HG03045 (cell line): ENCODE data around the gene GLS.
"Not testable (repeated sequence)": the region's sequence is repeated elsewhere in the genome, so short reads cannot be mapped to it uniquely, and the experiment has no call there.

Experiments
- ATAC-seq: cut with Tn5 transposase; IDR thresholded peaks from one replicate; pipeline ENCODE4 v1.9.1; 2021; ENCODE audit warnings: mild to moderate bottlenecking, moderate library complexity; ENCODE audit not compliant: unreplicated experiment

The GLS gene

DNA sequence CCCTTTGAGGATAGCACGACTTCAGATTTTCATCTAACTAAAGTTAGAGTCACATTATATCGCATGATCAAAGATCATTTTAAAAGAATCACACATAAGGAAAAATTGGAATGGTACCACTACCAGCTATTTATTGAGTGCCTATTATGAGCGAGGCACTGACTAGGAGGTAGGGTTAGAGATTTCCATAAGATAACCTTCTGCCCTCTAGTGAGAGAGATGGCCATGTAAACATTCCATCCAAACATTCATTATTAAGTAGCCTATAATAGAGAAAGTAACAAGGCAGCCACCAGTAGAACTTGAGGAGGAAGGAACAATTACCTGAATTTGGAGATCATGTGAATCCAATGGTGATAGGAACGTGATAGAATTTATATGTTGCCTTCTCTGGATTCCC is 25.4 kb upstream of the GLS start:
- no peak for ATAC-seq

DNA sequence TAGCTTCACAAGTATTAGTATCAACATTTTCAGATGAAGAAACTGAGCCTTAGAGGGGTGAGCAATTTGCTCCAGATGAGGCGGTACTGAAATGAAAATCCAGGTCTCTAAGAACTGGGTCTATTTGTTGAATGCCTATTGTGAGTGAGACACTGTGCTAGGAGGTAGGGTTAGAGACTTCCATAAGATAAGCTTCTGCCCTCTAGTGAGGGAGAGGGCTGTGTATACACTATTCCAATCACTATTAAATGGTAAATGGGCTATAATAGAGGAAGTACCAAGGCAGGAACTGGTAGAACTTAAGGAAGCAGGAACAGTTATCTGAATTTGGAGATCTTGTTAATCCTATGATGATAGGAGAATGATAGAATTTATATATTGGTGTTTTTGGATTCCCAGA is 23.6 kb upstream of the GLS start:
- ATAC-seq, result no peak

DNA sequence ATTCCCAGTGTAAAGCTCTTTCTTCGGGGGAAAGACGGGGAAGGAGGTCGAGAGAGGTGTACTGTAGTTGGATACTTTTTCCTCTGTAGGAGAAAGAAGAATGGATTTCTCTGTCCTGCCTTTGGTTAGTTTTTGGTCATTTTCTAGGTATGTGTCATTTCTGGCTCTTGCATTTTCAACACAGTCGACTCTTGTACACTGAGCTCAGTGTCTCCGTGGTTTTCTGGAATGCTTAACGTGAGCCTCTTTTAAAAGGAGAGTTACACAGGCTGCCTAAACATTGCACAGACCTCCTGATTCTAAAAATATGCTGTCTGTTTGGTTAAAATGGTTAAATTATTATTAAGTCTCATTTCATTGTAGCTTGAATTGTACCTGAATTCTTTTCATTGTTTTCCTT is 21.8 kb upstream of the GLS start:
- ATAC-seq, result no peak

DNA sequence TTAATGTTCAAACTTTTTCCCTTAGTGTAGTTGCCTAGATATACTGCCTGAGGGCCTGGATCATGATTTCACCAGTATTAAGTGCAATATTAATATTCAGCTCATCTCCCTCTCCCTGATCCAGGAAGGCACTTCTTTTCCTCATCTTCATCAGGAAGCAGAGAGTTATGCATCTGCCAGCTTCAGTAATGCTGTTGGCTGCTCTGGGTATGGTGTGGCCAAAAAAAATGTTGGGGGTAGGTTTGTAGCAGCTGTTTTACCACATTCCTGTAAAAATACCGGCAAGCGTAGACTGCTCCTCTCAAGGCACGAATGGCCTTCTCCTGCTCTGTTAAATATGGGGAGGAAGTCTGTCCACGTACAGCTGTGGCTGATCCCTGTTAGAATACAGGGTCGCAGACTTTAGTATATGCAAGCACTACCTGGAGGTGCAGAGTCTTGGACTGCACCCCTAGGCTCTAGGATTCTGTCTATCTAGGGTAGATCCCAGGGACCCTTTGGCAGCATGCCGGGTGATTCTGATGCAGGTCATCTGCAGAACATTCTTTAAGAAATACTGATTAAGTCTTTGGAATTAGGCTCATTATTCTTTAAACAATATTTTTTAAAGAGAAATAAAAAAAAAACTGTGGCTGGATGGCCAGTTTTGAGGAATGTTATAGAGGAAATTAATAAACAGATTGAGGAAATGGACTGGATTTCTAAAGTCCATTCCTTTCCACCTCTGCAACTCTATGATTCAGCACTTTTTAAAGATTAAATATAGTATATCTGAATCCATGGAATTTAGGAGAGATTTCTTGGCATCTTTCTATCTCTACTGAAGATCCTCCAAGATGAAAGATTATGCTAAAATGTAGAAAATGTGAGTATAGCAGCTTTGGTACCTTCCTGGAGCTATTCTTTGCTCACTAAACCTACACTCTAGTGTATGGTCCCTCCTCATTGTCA is 21.0 kb upstream of the GLS start:
- no peak for ATAC-seq

DNA sequence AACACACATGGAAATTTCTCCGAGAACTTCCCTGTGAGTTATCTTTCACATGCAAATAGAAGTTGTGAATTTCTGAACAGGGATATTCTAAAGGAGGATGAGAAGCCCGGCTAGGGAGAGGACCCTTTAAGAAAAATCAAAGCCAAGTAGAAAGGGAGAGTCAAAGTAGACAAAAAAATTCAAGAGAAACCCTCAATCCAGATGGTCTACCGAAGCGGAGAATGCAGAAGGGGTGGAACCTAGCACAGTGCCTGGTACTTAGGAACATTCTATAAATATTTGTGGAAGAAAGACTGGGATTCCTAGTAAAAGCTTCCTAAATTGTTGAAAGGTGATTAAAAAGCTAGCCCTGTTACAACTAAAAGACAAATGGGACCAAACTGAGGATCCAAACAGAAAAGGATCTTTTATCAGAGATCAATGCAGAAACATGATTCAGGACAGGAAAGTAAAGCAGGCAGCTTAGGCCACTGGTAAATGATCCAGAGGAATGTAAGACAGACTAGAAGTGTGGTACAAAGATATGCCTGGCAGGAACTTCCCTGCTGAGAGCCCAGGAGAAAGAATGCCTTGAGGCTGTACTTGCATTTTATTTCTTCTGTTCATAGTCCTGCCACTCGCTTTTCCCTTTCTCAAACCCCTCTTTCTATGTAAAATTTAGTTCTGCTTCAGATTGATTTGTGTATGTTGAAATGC is 19.5 kb upstream of the GLS start:
- ATAC-seq, result no peak

DNA sequence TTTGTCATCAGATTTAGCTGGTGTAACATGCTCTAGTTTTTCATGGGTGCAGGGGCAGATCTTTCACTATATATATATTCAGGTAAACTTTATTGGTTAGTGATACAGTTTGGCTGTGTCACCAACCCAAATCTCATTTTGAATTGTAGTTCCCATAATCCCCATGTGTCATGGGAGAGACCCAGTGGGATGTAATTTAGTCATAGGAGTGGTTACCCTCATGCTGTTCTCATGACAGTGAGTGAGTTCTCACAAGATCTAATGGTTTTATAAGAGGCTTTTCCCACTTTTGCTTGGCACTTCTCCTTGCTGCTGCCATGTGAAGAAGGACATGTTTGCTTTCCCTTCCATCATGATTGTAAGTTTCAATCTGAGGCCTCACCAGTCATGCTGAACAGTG is 18.5 kb upstream of the GLS start:
- not testable (repeated sequence) for ATAC-seq

- no peak for ATAC-seq
These were observed 18.0 kb upstream of the GLS start for GRCh38 chr2:190862571-190862991.

GRCh38 chr2:190863946-190864345 is 16.7 kb upstream of the GLS start:
- no peak for ATAC-seq

- no peak for ATAC-seq
These were observed 16.2 kb upstream of the GLS start for GRCh38 chr2:190864375-190864774.

DNA sequence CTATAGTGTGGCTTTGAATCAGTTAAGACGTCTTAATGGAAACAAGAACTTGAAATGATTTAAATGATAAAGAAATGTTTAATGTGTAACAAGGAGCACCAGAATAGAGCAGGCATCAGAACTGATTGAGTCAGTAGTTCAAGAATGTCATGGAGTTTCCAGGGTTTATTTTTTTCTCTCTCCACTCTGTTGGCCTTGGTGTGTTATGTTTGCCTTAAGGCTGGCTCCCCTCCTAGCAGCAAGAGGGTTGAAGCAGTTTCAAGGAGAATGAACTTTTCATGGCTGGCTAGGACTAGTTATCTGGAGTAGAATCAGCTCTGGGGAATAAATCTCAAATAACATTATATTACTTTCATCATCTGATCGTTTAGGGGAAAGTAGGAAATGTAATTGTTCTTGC is 13.4 kb upstream of the GLS start:
- no peak for ATAC-seq

GRCh38 chr2:190867832-190868231 is 12.8 kb upstream of the GLS start:
- ATAC-seq, result no peak

DNA sequence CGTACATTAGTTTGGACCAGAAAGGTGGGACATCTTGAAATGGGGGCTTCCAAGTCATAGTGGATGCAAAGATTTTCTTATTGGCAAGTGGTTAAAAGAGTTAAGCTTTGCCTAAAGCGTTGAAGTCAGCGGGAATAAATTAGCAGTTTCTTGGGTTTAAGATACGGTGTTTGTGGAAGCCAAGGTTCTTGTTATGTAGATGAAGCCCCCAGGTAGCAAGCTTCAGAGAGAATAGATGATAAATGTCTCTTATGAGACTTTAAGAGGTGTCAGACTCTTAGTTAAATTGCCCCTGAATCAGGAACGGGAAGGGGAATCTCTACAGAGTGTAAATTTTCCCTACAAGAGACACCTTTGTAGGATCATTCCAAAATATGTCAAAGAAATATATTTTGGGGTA is 10.9 kb upstream of the GLS start:
- ATAC-seq, result no peak

DNA sequence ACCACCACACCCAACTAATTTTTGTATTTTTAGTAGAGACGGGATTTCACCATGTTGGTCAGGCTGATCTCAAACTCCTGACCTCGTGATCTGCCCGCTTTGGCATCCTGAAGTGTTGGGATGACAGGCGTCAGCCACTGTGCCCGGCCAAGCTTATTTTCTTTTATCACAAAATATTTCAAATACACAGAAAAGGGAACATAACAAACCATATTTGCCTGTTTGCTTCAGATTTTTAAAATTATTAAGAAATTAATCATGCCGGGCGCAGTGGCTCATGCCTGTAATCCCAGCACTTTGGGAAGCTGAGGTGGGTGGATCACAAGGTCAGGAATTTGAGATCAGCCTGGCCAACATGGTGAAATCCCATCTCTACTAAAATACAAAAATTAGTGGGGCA is 7.2 kb upstream of the GLS start:
- not testable (repeated sequence) for ATAC-seq

- ATAC-seq, result no peak
These were observed 4.7 kb upstream of the GLS start for GRCh38 chr2:190875891-190876290.

DNA sequence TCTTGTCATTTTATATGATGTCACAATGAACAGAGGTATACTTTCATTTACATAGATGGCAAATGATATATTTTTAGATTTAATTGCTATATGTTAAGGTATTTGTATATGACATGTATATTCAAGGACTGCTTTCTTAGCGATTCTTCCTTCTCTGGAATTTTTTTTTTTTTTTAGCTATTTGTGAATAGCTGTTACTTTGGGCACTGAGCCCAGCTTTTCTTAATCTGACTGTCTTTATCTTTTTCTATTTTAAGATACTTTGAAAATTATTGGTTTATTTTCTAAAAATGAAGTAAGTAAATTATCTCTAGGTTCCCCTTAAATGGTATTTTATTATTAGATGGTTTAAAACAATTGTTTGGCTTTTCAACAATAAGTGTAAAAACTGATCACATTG is 4.0 kb upstream of the GLS start:
- no peak for ATAC-seq

DNA sequence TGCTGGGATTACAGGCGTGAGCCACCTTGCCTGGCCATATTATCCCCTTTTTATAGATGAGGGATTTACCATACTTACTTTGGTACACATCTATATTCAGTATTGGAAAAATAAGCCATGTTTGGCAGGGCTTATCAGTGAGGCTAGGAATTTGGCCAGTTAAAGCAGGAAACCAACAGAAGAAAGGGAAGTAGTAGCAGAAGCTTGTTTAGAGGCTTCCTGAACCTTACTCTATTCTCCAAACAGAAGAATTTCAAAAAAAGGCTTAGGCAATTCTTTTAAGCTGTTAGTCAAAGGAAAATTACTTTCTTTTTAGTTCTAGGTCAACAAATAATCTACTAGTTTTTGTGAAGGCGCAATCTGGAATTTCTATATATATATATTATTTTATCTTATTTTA is 3.2 kb upstream of the GLS start:
- no peak for ATAC-seq

GRCh38 chr2:190879474-190880377 is 895 bp upstream of the GLS start:
- ATAC-seq, result no peak

DNA sequence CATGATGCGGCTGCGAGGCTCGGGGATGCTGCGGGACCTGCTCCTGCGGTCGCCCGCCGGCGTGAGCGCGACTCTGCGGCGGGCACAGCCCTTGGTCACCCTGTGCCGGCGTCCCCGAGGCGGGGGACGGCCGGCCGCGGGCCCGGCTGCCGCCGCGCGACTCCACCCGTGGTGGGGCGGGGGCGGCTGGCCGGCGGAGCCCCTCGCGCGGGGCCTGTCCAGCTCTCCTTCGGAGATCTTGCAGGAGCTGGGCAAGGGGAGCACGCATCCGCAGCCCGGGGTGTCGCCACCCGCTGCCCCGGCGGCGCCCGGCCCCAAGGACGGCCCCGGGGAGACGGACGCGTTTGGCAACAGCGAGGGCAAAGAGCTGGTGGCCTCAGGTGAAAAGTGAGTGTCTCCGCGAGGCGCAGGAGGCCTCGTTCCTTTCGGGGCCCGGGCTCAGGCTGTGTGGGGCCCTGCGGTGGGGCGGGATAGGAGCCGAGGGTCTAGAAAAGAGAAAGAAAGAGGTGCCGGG is 520 bp downstream of the GLS start:
- ATAC-seq, result no peak

- peak; percentile 39 for ATAC-seq
These were observed 1.2 kb downstream of the GLS start for GRCh38 chr2:190881598-190882410.

GRCh38 chr2:190882411-190882766 is 1.8 kb downstream of the GLS start:
- ATAC-seq, result no peak
